Prostate gland (tissue), 2 donors: Measurements from ENCODE around the gene KPTN. TPM values are rescaled to one million over a fixed set of nuclear protein-coding genes. Genes with fewer than 3 reads are reported as not detected.

Experiments
- DNase-seq: peaks from one replicate; pipeline ENCODE4 v3.0.0-alpha.2; 2019; ENCODE audit warnings: low spot score
- H3K27ac ChIP-seq, 2 donors: fragments of 200-600 bp; sonication (generic); 2 replicates each; pipeline ENCODE4 v1.5.1; 2017 to 2019
- H3K27me3 ChIP-seq: fragments of 200-600 bp; sonication (generic); replicated peaks from 2 replicates; pipeline ENCODE4 v1.5.1; 2019; ENCODE audit not compliant: insufficient read depth
- H3K36me3 ChIP-seq, 2 donors: fragments of 200-600 bp; sonication (generic); 1 replicate in 1 of 2; 2 replicates in 1 of 2; pipeline versions ENCODE4 v1.5.1 to v1.8.1; 2017 to 2019
- H3K4me1 ChIP-seq: fragments of 200-600 bp; sonication (generic); replicated peaks from 2 replicates; pipeline ENCODE4 v1.5.1; 2019
- H3K4me3 ChIP-seq, 2 donors: fragments of 200-600 bp; sonication (generic); 2 replicates each; pipeline ENCODE4 v1.5.1; 2017 to 2019
- H3K9me3 ChIP-seq: fragments of 200-600 bp; sonication (generic); 2 replicates; pipeline ENCODE4 v1.5.1; 2017
- CTCF ChIP-seq, 4 experiments: fragments of 200-600 bp in 2 of 4; fragments of 450-650 bp in 2 of 4; sonication (generic) in 2 of 4; IDR thresholded peaks; 1 replicate in 3 of 4; 2 replicates in 1 of 4; pipeline ENCODE4 v1.5.1; 2016 to 2019; ENCODE audit warnings: antibody characterized with exemption in 4 of 4, mild to moderate bottlenecking in 2 of 4, moderate library complexity in 2 of 4
- POLR2A ChIP-seq: fragments of 450-650 bp; IDR thresholded peaks from one replicate; pipeline ENCODE4 v1.6.1; 2016; ENCODE audit warnings: antibody characterized with exemption, mild to moderate bottlenecking
- POLR2AphosphoS5 ChIP-seq: sonication (generic); formaldehyde crosslinking; IDR thresholded peaks from one replicate; pipeline ENCODE4 v1.6.1; 2017; ENCODE audit warnings: antibody characterized with exemption
- WGBS: methylation state at CpG from one replicate; pipeline ENCODE4 v1.1.5; 2018; 5-methylcytosine and 5-hydroxymethylcytosine counted together
- intact Hi-C: fragments of 100-400 bp; cut with DNase I; formaldehyde crosslinking; loops from one replicate; pipeline ENCODE4 v1.14.2; 2022
- total RNA-seq, 2 donors: library from RNA; depleted of rRNA; stranded (reverse); fragments of >200 nt; gene quantifications; one replicate each; pipeline ENCODE4 v1.1.0, GENCODE V29; 2016

The KPTN gene
- total RNA-seq, 2 donors from 2014 or later, result 8.8 to 9.0 TPM

GRCh38 chr19:47456721-47457474, 27.1 kb downstream of the KPTN start:
- intact Hi-C loops, result no loop called here
- no peak for TF ChIP-seq POLR2A
- no peak for TF ChIP-seq POLR2AphosphoS5
- no peak for TF ChIP-seq CTCF (IDR thresholded peaks at IDR 0.05)

GRCh38 chr19:47450478-47450877, 33.5 kb downstream of the KPTN start:
- Histone ChIP-seq H3K4me3 (no peak overlapping the region), H3K9me3 (no peaks in the 10 kb centered on the region), H3K36me3 (no peaks in the 10 kb centered on the region), H3K4me1 (no peaks in the 10 kb centered on the region), H3K27ac (no peak overlapping the region), H3K27me3 (no peaks in the 10 kb centered on the region)
- intact Hi-C loops, result no loop called here
- no peak for DNase-seq
- 51% methylated on average over 7 of the region's 7 CpGs for WGBS
- TF ChIP-seq CTCF (IDR thresholded peaks at IDR 0.05), result no peak
- no peak for TF ChIP-seq POLR2AphosphoS5
- TF ChIP-seq POLR2A, result no peak

More at GRCh38 chr19:47456721-47457474, 27.1 kb downstream of the KPTN start:
- Histone ChIP-seq H3K36me3 (no peaks in the 10 kb centered on the region), H3K27me3 (peaks cover 21% of the 10 kb centered on the region), H3K9me3 (no peaks in the 10 kb centered on the region), H3K27ac (no peak overlapping the region), H3K4me1 (no peaks in the 10 kb centered on the region), H3K4me3 (no peak overlapping the region)
- WGBS, result 26% methylated on average over 64 of the region's 77 CpGs
- DNase-seq, result no peak

GRCh38 chr19:47448360-47448727, 35.7 kb downstream of the KPTN start:
- no peaks in the 10 kb centered on the region for H3K4me1 ChIP-seq
- 33% methylated on average over 9 of the region's 9 CpGs for WGBS
- no peak overlapping the region for H3K4me3 ChIP-seq
- TF ChIP-seq POLR2A, result no peak
- TF ChIP-seq CTCF (IDR thresholded peaks at IDR 0.05), result no peak
- no peak for TF ChIP-seq POLR2AphosphoS5
- no peaks in the 10 kb centered on the region for H3K36me3 ChIP-seq
- no peaks in the 10 kb centered on the region for H3K27me3 ChIP-seq
- no peak for DNase-seq
- no peaks in the 10 kb centered on the region for H3K9me3 ChIP-seq
- no peak overlapping the region for H3K27ac ChIP-seq
- intact Hi-C loops, result no loop called here

GRCh38 chr19:47447470-47448359, 36.3 kb downstream of the KPTN start:
- no peaks in the 10 kb centered on the region for H3K27me3 ChIP-seq
- no peaks in the 10 kb centered on the region for H3K9me3 ChIP-seq
- TF ChIP-seq POLR2AphosphoS5 (no peak), POLR2A (no peak), CTCF (IDR thresholded peaks at IDR 0.05) (no peak)
- 6% methylated on average over 62 of the region's 95 CpGs for WGBS
- no peak overlapping the region for H3K4me3 ChIP-seq
- DNase-seq, result no peak
- intact Hi-C loops, result no loop called here
- H3K36me3 ChIP-seq, result no peaks in the 10 kb centered on the region
- no peaks in the 10 kb centered on the region for H3K4me1 ChIP-seq
- H3K27ac ChIP-seq, result no peak overlapping the region
